GM18861 (cell line): ENCODE results near the gene NIPA2.
A peak's percentile ranks its signal among the peaks of the same experiment; 100 is the strongest.

Experiments
- ATAC-seq: cut with Tn5 transposase; IDR thresholded peaks from one replicate; pipeline ENCODE4 v1.9.1; 2021; ENCODE audit not compliant: unreplicated experiment

NIPA2 gene

DNA sequence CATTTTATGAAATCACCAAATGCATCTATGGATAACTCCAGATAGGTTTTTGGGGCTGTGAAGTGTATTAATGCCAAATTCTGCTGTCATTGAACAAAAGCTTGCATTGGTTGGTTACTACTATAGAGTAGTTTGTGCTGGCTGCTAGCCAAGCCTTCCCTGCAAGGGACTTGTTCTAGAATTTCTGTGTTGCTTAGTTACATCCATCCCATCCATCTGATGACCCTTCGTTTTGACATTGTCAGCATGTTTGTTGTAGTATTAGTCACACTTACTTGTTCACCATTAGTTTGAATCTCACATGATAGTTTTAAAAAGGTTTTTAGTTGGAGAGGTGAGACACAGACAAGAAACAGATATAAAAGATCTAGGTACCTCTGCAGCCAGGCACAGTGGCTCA lies 7.0 kb upstream of the NIPA2 start:
- ATAC-seq = no peak

DNA sequence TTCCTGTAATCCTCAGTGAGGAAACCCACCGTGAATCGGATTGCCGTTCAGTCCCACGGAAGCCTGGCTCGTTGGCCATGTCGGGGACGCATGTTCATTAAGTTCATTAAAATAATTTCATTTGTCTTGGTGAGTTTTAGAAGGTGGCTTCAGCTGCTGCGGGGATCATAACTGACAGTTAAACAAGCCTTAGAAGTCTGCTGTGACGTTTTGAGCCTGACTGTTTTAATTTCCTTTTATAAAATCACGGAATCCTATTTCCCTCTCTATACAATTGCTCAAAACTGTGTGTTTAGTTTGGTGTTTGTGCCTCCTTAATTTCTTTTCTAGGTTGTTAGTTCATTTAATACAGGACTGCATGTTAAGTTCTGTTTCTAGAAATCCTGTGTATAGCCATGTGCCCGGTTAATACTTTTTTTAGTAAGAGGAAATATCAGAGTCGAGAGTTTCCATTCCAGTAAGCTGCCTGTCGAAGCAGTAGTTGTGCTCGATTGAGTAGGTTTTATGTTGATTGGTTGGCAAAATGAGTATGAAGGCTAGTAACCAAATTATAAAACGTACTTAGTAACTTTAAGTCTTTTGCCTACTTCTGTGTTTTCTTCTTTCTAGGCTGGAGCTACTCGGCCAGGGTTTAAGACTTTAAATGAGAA lies 705 bp downstream of the NIPA2 start:
- ATAC-seq = no peak

DNA sequence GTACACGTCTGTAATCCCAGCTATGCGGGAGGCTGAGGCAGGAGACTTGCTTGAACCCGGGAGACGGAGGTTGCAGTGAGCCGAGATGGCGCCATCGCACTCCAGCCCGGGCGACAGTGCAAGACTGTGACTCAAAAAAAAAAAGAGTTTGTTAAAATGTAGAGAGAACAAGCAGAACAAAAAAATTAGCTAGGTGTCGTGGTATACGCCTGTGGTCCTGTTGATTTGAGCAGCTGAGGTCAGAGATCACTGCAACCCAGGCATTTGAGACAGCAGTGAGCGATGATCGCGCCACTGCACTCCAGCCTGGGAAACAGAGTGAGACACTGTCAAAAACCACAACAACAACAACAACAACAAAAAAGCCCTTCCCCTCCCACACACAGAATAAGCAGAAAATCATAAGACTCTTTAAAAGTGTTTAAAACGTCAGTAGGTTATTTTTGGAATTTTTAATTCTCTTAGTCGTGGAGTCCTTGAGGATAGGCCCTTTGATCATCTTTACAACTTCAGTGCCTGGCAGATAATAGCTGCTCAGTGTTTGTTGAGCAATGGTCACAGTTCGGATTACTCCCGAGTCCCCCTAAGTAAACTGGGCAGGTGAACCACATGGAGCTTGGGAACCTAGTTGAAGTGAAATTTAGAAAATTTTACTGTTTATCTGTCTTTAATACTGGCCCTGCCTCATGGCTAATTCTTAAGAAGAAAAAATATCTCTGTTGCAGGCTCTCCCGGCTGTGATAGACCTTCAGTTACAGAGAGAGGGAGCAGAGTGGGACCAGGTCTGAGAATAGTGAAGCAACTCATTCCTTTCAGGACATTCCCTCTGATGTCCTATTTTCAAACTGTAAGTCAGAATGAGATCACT lies 6.2 kb downstream of the NIPA2 start:
- ATAC-seq = no peak

DNA sequence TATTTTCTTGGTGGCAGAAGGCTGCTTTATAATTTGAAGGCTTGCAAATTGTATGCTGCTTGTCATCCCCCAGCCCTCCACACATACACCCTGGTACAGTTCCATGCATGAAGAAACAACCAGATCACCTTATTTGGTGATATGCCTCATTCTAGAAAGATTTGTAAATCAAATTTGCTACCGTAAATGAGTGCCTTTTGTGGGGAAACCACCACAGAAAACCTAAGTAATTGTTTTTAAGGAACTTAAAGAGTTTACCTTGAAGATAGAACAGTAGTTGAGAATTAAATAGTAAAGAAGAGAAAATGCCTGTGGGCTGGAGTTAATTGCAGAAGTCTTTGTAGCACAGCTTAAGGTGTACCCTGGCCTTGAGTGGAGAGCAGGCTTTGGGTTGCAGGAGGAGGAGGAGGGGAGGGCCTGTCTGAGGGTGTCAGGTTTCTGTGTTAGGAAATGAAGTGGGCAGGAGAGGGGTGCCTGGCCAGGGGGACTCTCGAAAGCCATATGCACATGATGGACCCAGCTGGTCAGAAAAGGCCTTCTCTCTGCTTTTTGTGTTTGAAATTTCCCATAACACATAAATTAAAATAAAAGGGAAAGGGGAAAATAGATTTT lies 6.9 kb downstream of the NIPA2 start:
- peak; percentile 41 for ATAC-seq

DNA sequence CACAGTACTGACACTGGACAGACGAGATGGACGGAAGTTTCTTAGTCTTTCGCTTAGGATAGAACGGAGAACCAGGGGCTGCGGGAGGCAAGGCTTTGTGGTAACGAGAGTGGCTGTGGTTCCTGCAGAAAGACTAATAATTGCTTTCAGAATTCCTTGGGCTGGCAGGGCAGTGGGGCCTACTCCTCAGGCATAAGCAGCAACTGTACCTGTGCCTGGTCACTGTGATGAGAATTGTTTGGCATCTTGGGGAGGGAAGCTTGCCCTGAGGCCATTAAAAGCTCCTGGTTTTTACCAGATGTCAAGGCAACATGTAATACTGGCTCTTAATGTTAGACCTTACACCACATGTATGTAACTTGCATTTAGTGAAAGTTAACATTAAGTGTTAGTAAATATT lies 7.6 kb downstream of the NIPA2 start:
- no peak for ATAC-seq

DNA sequence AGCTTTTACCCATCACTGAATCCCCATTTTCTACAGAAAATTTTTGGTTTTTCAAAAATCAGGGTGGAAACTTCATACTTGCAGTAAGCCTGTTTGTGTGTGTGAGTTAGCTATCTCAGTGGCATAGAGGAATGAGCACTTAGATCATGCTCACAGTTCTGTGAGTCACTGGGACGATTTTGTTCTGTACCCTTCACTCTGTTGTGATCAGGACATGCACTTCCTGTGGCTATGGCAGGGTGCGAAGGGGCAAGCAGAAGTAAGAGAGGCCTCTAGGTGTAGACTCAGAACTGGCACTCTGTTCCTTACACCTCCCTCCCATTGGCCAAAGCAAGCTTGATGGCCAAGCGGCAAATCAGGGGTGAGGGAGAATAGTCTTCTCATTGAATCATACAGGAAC lies 11.6 kb downstream of the NIPA2 start:
- no peak for ATAC-seq

DNA sequence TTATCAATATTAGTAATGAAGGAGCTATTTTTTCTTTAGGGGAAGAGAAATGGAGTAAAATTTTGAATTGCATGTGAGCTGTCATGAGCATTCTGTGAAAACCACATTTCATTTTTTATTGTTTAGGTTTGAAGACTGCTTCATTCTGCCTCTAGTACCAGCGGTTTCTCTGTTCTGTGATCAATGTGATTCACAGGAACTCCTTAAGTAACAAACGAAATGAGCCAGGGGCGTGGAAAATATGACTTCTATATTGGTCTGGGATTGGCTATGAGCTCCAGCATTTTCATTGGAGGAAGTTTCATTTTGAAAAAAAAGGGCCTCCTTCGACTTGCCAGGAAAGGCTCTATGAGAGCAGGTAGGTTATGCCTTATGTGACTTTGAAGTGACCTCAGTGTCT lies 13.0 kb downstream of the NIPA2 start:
- ATAC-seq = no peak

DNA sequence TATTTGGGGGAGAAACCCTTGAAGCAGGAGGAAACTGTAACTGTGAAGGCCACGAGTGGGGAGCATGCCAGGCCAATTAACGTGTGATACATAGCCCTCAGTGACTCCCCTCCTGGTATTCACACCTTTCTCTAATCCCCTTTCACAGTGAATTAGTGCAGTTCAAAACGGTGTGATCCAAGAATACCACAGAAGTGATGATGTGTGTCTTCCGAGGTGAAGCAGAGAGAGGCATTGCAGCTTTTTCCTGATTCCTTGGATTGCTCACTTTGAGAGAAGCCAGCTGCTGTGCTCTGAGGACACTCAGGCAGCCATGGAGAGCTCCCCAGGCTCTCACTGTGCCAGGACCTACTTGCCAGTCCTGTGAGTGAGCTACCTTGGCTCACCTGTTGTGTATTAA lies 17.3 kb downstream of the NIPA2 start:
- no peak for ATAC-seq

DNA sequence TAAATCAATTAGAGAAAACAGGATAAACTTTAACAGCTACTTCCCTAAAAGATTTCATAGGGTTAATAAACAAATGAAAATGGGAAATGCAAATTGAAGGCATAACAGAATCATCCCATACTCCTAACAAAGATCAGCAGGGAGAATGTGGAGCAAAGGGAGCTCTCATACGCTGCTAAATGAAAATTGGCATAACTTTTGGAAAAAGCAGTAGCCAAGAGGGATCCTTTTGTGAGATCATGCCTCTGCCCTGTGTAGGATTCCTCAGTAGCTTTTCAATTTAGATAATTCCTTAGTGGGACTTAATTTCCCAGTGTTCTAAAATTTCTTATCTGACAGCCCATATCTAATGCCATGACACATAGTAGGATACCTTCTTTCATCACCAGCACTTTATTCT lies 18.2 kb downstream of the NIPA2 start:
- no peak for ATAC-seq

DNA sequence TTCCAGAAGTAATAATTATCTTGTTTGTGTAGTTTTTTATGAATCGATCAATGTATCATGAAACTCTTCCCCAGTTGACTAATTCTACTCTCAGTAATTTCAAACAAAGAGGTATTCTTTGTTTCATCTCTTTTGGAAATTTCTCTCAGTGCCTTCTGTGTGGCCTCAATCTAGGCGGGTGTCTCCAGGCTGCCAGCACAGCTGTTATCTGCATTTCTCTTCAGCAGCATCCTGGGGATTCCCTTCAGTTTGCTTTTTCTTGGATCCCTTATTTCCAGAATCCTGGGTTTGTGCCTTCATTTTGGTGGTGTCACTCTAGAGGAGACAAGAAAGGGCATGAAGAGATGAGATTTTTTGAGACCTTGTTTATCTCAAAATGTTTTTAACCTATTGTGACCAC lies 22.7 kb downstream of the NIPA2 start:
- ATAC-seq = no peak

DNA sequence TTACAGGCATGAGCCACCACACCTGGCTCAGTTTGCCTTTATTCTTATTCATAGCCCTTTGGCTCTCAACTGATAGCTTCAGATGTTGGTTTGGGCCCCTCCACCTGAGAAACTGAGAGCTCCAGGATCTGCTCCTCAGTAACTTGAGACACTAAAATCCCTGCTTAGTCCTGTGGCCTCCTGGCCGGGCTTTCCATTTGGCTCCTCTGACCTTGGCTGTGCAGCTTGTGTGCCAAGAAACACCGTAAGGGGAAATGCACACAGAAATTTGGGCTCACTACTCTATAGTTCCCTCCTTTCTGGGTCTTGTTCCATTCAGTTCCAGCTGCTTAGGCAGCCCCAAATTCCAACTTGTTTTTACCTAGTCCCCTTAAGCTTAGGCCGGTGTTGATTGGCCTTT lies 24.9 kb downstream of the NIPA2 start:
- ATAC-seq = no peak

DNA sequence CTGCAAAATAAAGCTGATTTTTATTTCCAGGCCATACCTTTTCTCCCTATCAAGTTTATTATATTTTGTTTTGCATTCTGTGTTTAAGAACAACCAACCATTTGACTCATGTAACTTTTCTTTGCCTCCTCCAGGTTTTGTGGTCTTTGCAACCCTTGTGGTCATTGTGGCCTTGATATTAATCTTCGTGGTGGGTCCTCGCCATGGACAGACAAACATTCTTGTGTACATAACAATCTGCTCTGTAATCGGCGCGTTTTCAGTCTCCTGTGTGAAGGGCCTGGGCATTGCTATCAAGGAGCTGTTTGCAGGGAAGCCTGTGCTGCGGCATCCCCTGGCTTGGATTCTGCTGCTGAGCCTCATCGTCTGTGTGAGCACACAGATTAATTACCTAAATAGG lies 27.6 kb downstream of the NIPA2 start:
- ATAC-seq = no peak

DNA sequence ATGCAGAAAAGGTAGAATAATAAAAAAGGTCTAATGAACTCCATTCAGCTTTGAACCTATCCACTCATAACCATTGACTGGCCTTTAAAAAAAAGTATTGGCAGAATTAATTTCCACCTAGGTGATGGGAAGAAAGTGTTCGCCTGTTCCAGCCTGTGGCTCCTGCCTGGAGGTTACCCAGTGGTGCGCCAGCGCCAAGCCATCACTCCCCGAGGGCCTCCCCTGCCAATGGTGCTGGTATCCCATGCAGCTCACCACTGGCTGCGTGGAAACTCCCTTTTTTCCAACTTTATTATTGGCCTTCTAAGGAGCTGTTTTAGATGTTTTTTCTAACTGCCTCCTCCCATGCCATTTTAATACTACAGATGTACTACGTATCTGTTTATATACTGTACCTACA lies 29.4 kb downstream of the NIPA2 start:
- no peak for ATAC-seq

DNA sequence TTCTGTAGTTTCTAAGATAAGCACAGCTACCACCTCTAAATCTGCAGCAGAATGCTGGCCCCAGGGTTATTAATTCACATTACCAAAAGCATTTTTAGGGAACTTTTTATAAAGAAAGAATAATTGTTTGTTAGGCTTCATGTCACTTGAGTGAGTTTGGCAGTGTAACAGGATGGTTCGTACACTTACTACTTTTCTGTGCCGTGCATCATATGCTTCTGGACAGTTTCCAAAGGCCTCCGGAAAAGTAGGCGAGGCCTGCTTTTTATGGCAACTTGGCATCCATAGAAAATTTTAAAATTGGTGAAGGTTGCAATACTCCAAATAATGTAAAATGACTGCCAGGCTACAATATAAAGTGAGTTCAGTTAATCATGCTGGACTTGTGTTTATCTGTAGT lies 30.0 kb downstream of the NIPA2 start:
- ATAC-seq = no peak

DNA sequence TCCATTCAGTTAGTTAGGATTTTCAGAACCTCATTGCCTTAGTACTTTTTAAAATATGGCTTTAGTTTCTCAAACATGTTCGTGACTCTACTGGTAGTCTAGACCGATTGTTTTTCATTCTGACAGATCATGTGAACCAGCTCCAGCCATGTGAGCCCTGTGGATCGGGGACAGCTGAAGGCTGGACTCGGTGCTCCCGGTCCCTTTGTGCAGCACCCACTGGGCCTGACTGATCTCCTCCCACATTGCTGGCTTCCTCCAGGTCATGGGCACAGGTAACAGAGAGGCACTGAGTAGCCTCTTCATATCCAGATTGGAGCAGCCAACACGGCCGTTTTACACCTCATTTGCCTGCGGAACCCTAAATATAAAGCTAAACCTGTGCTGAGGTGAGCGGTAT lies 30.5 kb downstream of the NIPA2 start:
- no peak for ATAC-seq

DNA sequence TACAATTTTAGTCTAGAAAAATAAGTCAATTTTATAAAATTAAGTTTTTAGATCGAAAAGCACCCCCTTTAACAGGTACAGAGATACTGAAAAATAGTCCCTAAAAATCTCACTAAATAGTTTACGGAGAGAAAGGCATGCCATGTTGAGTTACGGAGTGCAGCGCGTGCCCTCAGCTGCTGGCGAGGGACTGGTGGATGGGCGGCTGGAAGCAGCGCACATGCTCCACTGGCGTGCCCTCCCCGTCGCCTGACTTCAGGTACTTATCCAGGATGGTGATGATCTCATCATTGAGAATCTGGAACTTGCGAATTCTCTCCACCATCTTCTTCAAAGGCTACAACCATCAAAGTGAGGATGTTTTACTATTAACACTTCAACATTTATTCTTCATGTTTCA lies 31.4 kb downstream of the NIPA2 start:
- ATAC-seq = no peak

DNA sequence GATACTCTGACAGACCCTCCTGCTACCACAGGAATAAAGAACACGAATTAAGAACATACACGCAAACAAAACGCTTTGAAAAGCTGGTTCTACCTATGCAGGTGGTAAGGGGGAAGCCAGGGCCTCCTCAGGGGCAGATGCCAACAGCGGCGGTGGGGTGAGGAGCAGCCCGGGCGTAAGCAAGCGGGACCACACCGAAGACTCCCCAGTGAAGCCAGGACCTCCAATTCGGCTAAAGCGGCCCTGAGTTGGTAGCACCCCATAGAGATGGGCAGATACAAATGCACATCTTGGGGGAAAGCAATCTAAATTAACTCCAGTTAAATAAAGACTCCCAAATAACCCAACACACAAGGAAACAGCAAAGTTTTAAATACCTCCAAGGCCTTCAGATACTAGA lies 32.4 kb downstream of the NIPA2 start:
- ATAC-seq = no peak

DNA sequence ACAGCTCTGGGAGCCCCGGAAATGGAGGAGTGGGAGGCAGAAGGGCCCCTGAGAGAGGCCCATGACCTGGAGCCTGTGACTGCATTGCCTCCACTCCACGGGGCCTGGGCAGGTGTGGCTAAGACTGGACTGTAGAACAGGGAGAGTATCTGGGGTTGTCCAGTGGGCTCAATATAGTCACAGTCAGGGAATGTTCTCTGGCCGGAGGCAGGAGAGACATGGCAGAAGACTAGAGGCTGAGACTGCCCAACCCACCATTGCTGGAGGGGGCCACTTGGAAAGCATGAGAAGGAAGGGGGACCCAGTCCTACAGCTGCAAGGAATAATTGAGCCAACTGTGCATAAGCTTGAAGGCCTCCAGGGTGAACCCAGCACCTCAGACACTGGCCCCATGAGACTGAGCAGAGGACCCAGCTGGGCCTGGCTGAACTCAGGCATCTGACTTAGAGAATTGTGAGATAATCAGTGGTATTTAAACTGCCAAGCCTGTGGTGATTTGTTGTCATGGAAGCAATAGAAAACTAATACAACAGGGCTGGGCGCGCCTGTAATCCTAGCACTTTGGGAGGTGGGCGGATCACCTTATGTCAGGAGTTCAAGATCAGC lies 33.1 kb downstream of the NIPA2 start:
- ATAC-seq = no peak

DNA sequence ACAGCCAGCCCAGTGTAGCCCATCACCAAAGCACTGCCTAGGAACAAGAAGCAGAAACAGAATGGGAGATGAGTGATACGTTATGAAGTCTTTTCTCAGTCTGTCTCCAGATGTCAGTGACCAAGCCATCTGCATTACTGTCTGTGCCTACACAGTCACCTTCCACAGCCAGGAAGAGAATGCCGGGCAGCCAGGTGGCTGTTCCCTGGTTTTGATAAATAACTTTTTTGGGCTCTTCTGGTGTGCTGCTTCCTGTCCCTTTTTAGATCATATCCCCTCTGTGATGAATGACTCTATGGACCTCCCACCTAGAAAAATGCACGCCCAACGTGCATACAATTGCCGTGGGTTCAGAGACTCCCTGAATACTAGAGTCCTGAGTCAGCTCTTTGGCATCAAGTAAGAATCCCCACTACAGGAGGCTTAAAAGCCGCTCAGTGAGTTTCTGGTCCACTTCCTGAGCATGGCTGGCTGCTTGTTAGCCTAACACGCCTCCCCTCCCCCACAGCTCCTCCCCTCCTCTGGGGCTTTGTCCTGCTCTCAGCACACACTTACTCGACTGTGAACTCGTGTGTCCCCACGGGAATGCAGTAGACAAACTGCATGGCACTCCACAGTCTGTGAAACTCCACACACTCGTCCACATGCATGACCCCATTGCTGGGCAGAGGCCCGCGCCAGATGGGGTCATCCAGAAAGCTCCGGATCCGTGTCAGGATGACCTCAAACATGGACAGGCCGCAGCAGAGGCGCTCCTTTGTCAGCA lies 34.7 kb downstream of the NIPA2 start:
- ATAC-seq = no peak

DNA sequence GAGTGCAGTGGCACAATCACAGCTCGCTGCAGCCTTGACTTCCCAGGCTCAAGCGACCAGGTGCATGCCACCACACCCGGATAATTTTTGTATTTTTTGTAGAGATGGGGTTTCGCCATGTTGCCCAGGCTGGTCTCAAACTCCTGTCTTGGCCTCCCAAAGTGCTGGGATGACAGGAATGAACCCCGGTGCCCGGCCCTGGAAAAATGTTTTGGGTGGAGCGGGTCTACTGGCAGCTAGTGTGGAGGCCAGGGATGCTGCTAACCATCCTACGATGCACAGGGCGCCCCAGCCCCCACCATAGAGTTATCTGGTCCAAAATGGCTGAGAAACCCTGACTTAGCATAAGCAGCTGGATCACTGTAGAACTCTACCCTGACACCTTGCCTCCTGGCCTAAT lies 35.4 kb downstream of the NIPA2 start:
- ATAC-seq = no peak

DNA sequence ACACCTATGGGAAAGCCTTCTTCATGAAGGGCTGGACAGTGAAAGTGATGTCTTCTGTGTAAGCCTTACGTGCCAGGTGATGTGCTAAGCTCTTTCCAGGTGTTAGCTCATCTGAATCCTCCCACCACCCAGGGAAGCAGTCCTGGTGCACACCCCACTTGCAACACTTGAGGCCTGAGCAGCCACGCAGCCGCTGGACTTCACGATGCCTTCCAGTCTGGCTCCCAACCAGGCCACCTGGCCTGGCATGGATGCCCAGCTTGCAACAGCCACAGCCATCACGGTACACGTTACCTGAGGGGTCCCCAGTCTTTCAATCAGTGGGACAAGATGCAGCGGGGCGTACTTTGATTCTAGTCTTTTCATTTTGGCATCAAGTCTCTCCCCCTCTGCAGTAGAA lies 35.8 kb downstream of the NIPA2 start:
- no peak for ATAC-seq
